Activated CD4-positive, alpha-beta T cell treated with anti-CD3 and anti-CD28 coated beads, Interleukin-2, amount 50 U/mL, for 24 hours (primary cell): Measurements from ENCODE around the gene HAS3.
"Not testable (repeated sequence)": the region's sequence is repeated elsewhere in the genome, so short reads cannot be mapped to it uniquely, and the experiment has no call there.

ENCODE experiments used
- DNase-seq, 2 donors: peaks; one replicate each; pipeline ENCODE4 v3.0.0-alpha.2; 2020; ENCODE audit warnings: low read depth in 1 of 2, low spot score in 1 of 2

The HAS3 gene

DNA sequence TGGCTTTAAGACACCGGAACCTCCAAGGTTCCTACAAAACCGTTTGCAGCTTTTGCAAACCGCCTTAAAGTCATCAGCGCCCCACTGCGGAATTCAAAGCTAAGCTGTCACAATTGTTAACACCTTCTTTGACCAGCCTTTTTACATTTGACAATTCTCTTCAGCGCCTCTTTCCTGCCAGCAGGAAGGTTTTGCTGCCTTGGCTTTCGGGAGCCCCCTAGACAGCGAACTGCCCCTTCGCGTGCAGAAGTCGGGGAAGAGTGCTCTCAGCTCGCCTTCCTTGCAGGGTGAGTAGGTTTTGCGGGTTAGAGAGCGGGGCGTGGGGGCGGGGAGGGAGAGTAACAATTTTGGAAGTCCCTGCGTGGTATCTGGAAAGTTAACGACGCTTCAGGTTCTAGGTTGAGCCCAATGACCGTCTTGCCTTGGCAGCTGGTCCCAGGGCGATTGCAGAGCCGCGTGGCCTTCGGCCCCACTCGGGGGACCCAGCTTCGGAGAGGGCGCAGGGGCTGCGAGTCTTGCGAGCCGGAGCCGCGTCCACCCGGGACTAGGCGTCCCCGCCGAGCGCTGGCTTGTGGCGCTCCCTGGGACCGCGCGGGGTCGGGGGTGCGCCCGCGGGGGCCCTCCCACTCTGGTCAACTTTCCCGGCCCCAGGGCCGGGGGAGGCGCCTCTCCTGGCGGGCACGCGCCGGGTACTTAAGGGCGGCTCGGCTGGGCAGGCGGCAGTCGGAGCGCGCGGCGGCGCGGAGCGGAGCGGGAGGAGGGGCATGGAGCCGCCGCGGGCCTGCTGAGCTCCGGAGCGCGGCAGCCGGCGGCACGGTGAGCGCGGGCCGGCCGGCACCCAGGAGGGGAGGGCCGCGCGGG, at the start of gene HAS3:
TSS of gene HAS3 (plus strand) at position 153 of the 861 bp plus-strand sequence. CDS start 3,743 bp downstream, outside the sequence.
- DNase-seq = no peak

DNA sequence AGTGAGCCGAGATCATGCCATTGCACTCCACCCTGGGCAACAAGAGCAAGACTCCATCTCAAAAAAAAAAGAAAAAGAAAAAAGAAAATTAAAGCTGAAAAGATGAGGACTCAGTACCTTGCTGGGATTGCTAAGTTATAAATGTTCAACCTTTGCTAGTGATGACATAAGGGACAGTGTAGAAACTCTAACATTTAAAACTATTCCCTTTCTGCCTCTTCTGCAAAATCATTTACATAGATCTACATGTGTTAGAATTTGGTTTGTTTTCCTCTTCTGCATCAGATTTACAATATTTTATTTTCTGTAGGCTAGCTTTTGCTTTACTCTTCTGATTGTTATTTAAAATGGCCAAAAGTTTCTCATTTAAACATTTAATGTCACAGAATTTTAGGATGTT, 49.5 kb upstream of the HAS3 start:
- no peak for DNase-seq

GRCh38 chr16:69056421-69056820, 49.0 kb upstream of the HAS3 start:
- DNase-seq = no peak

GRCh38 chr16:69057400-69058378, 47.8 kb upstream of the HAS3 start:
- DNase-seq = no peak

- DNase-seq = not testable (repeated sequence)
Measured at GRCh38 chr16:69063491-69063890, 42.0 kb upstream of the HAS3 start.

- DNase-seq = no peak
Measured at GRCh38 chr16:69064124-69064763, 41.2 kb upstream of the HAS3 start.

DNA sequence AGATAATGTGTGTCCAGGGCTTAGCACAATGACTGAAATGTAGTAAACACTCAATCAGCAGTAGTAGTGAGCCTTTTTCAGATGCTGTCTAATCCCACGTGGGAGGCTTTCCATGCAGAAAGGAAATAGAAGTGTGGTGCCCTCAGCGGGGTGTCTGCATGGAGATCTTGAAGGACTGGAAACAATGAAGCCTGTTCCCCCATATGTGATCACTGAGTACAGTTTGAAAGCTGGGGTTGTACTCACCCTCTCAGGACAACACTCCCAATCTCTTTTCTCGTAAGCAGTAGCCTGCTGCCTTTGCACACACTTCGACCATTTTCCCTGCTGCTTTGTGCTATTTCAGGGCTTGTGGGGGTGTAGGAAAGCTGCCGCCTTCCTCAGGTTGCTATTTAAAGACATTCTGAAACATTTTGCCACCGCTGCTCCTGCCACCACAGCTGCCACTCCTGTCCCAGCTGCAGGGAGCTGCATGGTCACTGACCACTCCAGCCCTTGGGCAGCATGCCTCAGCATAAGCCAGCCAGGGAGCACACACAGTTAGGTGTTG, 40.6 kb upstream of the HAS3 start:
- DNase-seq = no peak

DNA sequence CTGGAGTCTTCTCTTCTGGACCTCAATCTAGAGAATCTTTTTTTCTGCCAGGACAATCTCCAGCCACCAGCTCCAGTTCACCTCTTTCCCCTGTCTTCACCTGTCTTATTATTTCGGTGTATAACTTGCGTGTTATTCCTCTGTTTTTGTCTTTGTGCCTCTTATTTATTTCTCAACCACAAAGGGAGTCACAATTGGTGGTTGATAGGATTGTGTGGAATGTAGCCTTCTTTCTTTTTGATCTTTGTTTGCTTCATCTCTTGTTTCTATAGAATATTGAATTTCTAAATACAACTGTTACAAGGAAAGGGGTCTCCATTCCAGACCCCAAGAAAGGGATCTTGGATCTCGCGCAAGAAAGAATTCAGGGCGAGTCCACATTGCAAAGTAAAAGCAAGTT, 35.9 kb upstream of the HAS3 start:
- DNase-seq = no peak

DNA sequence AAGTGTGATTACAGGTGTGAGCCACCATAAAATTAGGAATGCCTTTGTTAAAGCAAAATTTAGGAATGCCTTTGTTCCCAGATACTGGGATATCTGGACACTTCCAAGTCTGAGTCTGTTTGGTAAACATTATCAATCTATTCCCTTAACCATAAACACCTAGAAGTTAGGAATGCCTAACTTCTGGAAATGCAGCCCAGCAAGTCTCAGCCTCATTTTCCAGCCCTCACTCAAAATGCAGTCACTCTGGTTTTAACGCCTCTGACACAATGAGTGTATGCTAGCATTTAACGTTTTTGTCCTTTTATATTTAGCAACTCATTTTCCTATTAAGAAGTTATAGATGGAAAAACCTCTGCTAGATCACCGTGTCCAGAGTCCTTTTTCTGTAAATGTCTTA, 34.4 kb upstream of the HAS3 start:
- no peak for DNase-seq

DNA sequence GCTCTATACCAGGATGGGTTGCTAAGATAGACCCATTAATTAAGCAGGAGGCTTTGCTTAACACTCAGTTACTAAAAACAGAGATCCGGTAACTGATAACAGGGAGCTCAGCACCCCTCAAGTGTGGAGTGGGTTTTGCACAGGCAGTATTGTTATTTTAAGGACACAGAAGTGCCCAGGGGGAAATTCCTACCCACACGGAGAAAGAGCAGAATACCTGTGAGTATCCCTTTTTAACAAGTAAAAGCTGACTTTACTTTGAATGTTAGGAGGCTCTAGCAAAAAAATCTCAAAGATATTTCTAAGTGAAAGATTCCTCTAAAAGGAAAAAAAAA, 32.8 kb upstream of the HAS3 start:
- DNase-seq = no peak

DNA sequence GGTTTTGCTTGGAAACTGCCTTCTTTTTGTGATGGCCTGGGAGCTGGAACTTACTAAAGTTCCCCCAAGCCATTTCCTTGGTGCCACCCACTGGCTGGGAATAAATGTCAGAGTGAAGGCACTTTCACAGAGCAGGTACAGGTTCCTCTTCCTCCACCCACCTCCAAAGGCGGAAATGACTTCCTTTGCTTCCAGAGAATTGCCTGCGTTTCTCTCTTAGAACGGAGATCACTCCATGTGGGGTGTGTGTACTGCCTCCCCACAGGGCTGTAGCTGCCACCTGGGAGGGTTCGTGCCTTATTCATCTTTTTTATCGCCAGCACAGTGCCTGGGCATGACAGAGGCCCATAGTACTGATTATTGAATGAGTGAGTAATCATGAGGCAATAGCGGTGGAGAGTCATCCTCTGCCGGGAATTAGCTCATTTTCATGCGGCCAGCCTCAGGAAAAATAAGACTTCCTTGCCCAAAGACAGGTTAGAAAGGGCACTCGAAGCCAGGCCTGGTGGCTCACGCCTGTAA, 32.2 kb upstream of the HAS3 start:
- DNase-seq = no peak

DNA sequence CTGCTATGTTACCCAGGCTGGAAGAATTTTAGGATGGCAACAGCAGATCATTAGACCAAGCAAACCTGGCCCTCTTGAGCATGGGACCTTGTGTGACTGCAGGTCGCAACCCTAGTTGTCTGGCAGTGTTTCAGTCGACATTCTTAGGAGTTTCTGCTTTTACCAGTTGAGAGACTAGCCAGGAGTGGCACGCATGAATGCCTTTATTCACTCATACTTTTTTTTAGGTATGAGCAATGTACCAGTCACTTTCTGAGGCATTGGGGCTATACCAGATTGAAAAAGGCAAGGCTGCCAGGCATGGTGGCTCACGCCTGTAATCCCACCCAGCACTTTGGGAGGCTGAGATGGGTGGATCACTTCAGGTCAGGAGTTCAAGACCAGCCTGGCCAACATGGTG, 28.2 kb upstream of the HAS3 start:
- DNase-seq = no peak

DNA sequence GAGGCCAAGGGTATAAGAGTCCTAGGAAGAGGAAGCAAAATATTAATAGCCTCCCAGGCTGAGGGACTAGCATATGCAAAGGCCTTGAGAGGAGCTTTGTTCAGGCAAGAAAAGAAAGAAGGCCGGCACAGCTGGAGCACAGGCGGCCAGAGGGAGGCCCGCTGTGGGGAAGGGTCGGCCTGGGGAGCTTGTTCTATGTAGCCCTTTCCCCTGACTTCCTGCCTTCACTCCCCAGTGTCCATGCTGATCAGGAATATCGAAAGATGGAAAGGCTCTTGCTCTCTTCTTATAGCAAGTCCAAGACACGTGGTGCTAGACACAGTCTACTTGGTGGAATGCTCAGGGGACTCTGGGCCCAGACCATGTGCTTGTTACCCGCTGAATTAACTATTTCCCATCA, 27.4 kb upstream of the HAS3 start:
- DNase-seq = no peak

GRCh38 chr16:69079697-69080096, 25.8 kb upstream of the HAS3 start:
- no peak for DNase-seq

DNA sequence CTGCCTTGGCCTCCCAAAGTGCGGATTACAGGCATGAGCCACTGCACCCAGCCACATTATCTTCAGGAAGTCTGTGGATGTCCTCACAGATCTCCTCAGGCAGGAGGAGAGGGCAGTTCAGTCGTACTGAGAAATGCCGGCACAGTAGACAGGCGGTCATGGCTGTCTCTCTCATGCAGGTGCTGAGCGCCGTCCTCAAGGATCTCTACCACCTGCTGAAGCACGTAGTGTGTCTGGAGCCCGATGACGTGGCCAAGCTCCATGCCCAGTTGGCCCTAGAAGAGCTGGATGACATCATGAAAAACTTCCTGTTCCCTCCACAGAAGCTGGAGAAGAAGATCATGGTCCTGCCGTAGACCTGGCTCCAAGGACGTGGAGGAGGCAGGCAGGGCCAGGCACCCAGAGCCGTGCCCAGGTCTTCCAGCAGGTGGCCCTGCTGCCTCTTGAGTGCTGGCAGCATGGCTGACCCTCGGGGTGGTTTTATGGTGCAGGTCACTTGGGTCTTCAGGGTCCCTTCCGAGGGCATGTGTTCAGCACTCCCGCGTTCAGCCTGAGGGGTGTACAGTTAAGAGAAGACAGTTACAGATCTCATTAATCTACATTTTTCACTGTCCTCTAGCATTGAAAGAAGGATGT, 22.0 kb upstream of the HAS3 start:
- no peak for DNase-seq

GRCh38 chr16:69084289-69084688, 21.2 kb upstream of the HAS3 start:
- no peak for DNase-seq

GRCh38 chr16:69085032-69085695, 20.3 kb upstream of the HAS3 start:
- DNase-seq = no peak

DNA sequence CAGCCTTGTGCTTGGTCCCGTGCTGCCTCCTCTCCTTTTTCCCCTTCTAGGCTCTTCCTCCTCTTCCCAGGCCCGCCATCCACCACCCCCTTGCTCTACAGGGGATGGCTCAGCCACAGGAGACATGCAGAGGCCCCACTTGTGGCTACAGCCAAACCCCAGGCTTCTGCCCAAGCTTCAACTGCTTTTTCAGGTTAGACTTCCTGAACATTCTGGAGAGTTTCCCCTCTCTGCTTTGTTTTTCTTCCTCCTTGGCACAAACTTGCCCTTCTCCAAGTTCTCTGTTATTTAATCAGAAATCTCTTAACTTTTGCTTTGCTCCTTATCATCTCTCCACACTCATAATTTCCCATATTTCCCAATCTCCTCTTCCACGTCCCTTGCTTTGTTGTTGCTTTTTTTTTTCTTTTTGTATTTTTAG, 18.3 kb upstream of the HAS3 start:
- DNase-seq = no peak

GRCh38 chr16:69088684-69089083, 16.8 kb upstream of the HAS3 start:
- DNase-seq = no peak
